ENCODE results near the gene WNT8B.

Gene WNT8B

DNA sequence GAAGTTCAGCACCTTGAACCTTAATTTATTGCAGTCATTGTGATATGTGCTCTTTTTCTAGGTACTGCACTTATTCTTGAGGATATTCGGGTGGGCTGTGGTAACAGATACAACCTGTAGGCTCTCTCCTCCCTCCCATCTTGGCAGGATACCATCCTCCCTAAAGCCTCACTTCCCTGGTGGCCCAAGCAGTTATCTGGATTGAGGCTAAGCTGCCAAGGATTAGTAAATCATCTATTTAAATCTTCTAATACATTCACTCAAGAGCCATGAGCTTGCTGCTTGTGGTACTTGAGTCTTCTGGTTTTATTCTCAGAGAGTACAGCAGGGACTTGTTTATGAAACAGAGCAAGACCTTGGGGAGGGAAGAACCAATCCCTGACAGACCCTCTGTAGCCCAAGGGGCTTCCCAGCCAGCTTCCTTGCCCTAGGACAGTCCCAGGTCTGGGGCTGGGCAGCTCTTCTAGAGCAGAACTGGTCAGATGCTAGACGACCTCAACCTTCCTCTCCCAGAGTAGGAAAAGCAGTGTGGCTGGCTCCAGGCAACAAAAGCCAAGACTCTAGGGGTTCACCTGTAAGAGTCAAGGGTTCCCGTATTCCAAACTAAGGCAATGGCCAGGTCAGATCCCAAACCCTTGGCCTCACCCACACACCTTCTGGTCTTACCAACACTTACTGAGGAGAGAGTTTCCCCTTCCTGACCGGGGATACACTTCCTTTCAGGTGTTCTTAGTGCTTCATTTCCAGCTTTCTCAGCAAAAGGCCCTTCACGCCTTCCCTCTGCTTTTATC, 21.3 kb downstream of the WNT8B start:
- FAIRE-seq: no peak

DNA sequence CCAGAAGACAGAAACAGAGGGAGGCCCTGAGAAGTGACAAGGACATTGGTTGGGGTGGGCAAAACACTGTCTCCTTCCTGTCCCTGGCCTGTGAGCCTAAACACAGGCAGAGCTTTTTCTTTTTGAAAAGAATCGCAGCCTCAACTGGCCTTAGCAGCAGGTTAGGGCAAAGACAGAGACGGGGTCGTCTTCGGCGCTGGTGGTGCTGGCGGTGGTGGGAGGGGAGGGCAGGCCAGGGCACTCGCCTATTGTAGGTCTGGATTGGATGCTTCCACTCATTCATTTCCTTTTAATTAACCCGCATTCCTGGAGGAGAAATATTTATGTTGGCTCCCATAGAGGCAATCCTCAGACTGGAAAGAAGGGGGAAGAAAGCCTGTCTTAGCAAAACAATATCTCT, 22.6 kb downstream of the WNT8B start:
- FAIRE-seq: no peak

DNA sequence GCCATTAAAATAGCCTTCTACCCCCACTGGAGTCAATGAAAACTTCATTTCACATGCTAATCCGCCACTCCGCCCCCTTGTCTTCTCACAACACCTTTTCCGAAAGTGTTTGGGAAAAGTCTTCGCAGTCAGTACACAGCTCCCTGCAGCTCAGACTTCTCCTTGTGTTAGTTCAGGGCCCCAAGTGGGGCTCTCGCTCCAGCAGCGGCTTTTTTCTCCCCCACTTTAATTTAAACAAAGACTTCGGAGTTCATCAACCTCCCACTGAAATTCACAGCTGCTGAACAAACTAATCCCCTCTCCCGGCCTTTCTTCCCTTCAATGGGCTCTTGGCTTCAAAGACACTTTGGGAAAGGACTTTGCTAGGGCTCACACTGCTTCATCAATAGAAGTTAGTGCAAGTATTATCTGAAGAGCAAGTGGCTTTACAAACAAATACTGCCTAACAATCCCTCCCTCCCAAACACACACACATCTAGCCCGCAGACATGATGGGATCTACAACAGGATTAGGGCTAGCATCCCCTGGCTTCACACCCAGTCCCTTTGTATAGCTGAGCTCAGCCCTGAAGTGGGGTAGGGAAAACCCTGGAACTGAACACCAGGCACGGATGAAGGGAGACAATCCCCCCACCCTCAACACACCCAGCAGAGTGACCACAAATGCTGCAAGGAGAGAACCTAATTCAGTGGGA, 23.1 kb downstream of the WNT8B start:
- FAIRE-seq: no peak

DNA sequence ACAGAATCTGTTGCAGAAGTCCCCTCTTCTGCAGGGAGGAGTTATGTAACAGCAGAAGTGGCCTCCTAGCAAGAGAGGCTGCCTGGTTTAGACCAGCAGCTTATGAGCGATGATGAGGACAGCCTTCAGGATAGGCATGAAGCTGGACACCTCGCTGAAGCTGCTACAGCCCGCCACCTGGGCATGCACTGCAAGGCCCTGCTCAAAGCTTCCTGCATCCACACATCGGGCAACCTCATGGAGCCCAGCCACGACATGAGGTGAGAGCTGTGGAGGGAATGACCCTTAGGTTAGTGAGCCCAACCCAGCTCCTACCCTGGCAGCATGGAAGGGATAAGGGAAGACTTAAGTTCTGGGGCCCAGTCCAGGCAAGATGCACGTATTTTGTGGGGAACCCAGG, 24.7 kb downstream of the WNT8B start:
- no peak for FAIRE-seq

DNA sequence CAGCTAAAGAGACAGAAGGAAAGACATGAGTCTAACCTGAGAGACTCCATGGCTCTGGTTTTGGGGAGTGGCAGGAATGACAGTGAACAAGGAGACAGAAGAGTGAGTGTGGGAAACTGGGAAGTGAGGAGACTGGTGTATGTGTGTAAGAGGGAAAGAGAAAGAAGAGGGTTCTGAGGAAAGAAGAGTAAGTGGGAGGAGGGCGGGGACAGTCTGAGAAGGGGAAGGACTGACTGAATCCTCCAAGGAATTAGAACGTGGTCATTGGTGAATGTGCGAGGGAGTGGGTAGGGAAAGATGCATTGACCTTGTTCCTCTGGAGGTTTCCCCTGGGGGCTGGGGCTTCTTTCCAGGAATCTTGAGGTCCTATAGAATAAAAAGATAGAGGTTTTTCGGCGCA, 26.6 kb downstream of the WNT8B start:
- FAIRE-seq: no peak

DNA sequence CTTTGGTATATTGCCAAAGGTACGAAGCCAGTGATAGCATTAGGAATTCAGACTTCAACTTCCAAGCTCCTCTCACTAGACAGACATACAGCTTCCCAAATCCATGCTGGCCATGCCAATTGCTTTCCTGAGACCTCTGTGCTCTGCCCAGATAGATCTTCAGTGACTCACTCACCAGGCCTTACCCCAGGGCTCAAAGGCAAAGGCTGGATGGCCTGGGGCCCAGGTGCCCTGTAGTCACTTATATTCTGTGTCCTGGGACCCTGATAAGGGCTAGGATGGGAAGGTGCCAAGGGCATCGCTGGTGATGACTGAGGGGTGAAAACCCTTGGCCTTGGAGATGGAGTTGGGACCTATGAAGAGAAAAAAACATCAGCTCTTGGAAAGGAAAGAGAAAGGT, 27.7 kb downstream of the WNT8B start:
- no peak for FAIRE-seq

DNA sequence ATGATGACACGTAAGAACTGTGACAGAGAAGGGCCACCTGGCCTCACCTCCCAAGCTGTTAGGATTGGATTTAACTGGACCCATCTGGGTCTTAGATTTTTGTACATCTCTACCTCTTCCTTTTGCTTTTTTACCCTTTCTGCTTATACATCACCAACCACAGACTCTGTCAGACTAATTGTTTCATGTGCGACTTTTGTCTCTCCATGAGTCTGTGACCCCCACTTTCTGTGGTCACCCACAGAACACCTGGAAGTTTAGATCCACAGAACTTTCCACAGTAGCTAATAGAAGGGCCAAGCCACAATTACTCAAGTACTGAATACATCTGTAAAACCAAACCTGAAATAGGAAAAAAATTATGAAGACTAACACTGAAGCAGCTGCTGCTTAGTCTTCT, 33.8 kb downstream of the WNT8B start:
- FAIRE-seq: no peak

DNA sequence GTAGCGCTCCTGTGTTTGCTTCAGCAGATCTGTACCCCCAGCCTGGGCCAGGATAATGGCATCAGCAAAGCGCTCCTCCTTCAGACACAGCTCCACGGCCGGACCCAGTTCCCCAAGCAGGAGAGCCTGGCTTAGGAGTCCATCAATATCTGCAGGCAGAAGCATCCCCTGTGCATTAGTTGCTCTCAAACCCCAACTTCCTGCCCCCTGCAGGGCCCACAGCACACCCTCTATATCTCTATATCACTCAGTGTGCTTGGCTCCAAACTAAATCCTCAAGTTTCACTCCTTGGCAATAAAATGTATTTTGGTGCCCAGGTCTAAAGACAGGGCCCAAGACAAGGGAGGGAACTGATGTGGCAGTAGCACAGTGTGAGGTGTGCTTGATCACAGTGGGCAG, 35.2 kb downstream of the WNT8B start:
- FAIRE-seq: no peak

DNA sequence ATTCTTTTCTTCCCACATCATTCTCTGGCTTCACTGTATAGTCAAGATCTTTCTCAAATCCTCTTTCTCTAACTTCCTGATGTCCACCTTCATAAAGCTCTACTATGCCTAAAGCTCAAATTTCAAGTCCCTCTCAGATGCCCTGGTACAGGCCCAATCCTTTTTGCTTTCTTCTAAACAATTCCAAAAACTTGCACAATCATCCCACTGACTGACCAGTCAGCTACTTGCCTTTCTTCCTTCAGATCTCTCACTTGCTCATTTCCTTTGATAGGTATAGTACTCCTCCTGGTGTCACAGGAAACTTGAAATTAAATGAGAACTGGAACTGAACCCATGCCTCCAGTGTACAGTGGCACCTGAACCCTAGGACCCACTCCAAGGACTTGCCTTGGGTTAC, 38.6 kb downstream of the WNT8B start:
- FAIRE-seq: no peak

DNA sequence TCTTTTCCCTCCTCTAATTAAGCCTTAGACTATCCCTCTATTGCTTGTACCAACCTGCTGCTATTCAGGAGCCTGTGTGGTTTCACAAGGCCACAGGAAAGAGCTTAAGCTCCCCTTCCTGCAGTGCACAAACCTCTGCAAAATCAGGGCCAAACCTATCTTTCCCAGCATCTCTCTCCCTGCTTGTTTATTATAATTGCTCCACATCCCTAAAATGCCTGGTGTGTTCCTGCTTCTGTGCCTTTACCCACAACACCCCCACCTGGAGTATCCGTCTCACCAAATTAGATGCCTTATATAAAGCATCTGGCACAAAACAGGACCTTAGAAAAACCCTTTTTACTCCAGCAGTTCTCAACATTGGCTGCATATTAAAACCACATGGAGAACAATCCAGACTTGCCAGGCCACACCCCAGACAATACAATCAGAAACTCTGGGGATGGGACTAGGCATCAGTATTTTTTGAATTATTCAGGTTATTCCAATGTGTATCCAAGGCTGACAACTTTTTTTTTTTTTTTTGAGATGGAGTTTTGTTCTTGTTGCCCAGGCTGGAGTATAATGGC, 40.2 kb downstream of the WNT8B start:
- FAIRE-seq: no peak

DNA sequence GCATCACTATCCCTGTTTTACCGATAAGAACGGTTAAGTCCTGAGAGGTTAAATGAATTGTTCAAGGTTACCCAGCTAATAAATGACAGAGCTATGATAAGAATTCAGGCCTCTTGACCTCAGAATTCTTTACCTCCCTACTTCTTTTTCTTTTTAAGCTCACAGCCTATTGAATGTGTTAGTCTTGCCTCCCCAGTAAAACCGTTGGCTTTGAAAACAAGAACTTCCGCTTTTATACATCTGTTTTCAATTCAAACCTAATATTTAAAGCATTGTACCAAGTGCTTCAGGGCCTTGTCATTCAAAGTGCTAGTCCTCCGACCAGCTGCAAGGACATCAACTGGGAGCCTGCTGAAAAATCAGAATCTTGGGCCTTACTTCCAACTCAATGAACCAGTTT, 41.3 kb downstream of the WNT8B start:
- no peak for FAIRE-seq

DNA sequence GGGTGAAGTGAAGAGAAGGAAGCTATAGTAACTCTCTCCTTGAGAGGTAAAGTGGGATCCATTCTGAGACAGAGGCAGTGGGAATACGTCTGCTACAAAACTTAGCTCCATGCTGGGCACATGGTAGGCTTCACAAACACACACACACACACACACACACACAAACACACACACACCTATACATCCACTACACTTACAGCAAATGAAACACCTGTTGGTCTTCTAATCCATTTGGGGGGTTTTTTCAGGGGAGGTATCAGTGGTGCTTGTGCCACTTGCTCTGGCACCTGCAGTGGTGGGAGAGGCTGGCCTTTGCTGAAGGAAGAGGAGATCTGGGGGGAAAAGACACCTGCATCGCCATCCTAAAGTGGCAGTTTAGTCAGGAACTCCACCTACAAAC, 42.4 kb downstream of the WNT8B start:
- FAIRE-seq: no peak

DNA sequence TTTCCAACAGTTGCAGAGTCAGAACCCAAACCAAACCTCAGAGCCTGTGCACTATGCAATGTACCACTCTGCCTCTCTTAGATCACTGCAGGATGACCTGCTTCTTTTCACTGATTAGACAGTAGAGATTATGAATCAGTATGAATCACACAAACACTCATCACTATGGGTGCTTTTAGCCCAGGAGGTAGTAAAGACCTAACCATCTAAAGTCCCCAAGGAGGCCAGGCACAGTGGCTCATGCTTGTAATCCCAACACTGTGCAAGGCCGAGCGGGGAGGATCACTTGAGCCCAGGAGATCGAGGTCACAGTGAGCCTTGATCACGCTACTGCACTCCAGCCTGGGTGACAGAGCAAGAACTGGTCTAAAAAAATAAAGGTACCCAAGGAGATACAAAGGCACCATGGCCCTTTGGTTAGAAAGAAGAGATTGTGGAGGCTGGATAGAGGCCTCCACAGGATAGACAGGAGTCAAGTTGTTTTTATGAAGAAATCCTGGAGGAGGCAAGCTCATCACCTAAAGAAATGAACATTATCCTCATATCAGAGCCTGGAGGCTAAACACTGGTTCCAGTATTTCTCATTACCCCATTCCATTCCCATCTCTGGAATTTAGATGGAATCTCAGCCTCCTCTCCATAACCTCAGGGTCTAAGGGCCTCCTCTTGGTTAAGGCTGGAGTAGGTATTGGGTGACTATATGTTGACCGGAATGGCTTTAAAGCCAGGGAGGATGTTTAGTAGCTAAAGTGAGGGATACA, 44.0 kb downstream of the WNT8B start:
- FAIRE-seq: no peak

DNA sequence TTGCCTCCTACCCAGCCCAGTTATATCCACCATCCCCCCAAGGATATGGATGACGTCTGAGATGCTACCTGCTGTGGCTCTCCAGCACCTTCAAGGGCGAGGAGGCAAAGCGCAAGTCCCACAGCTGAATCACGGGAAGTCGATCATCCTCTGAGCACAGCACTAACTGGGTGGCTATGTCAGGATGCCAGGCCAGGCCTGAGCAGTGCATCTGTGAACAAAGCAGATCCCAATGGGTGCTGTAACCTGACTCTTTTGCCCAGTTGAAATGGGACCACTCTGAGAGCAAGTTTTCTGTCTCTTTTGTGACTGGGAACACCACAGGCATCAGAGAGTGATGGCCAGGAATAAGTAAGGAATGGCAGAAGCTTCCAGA, 44.5 kb downstream of the WNT8B start:
- FAIRE-seq: no peak

DNA sequence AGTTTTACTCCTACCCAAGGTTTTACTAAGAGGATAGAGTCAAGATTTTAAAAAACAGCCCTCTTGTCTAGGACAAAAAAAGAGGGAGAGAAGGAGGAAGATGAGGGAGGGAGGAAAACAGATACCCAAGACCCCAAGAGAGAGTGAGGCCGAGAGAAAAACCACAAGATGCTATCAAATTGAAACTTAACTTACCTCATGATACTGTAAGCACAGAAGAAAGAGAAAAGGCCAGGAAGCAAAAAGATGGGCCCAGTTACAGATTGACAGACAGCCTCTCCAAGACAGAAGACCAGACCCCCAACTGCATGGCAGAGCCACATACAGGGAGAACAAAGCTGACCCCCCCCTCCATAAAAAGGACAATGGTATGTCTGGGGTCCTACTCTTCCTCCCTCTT, 45.5 kb downstream of the WNT8B start:
- no peak for FAIRE-seq

DNA sequence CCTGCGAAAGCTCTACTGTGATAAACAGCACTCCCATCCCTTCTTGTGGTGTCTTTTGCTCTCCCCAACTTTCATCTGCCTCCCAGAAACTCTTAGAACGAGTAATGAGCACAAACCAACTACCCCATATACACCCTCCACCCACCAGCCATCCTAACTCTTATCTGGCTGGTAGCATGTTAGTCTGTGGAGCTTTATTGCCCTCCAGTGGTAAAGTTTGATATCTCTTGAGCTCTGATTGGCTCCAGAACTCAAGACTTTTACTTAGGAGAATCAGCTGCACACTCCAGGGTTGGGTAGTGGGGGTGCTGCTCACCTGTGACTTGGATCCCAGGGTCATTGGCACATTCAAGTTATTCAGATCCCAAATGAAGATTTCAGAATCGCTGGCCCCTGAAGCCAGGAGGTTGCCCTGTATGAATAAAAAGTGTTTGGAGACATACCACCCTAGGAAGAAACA, 45.9 kb downstream of the WNT8B start:
- FAIRE-seq: no peak

DNA sequence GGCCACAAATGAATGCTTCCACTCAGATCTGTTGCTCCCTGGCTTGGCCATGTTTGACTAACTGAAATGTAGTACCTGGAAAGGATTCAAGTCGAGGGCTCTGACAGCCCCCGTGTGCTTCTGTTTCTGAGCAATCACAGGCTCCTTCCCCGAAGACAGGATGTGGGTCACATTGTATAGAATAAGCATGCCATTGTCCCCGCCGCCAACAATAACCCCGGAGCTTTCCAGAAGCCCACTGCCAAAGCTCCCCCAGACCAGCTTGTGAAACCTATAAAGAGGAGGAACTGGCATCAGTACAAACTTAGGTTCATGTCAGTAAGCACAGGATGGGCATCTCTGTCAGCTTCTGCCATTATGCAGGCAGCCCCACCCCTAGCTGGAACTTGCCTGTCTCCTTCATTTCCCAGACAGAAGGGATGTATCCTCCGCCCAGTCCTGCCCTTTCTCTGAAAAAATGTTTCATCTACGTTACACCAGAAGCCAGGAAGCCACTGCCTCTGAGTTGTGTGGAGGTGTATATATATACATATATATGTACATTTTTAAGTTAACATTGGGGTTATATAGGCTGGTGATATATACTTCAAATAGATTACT, 46.5 kb downstream of the WNT8B start:
- FAIRE-seq: no peak

DNA sequence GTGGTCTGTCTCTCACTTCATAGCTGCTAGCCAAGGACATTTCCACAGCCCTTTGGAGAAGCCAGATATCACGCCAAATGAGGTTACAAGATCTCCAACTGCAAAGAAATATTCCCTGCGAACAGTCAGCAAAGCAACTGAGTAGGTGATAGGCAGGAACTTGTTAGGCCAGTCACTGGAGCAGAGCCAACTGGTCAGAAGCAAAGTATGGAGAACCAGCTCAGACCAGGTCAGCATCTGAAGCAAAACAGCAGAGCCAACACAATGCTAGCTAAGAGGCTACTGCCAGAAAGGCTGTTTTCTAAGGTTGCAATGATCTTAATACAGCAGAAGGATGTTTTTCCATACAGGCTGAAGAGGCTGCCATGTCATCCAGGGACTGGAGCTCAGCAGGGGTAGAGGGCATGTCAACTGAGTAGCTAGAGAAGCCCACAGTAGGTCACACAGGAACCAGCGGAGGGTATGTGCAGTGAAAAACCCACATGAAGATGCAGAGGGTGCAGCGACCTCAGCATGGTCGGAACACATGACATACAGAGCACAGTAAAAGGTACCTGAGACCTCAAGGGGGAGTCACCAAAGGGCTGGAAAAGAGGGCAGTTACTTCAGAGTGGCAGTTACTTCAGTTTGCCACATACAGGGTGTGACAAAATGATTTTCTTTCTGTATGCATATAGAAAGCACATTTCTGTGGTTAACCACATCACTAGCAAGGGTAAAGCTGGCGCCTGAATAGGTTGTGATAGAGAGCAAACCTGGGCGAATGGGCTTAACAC, 47.9 kb downstream of the WNT8B start:
- FAIRE-seq: no peak

DNA sequence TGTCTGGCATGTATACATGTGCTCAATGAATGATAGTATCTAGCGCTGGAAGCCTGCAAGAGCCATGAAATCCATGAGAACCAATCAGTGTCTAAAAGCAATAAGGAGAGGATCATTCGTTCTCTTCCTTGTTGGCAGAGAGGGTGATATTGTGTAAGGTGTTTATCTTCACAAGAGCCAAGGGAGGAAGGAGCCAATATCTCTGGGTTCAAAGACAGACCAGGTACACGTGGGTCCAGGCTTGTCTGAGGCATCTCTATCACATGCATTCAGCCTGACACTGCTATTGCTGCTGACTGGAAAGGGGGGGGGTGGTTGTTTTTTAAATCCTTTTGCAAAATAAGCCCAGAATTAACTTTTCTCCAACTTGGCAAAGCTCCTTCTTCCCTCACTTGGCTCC, 52.8 kb downstream of the WNT8B start:
- FAIRE-seq: no peak

DNA sequence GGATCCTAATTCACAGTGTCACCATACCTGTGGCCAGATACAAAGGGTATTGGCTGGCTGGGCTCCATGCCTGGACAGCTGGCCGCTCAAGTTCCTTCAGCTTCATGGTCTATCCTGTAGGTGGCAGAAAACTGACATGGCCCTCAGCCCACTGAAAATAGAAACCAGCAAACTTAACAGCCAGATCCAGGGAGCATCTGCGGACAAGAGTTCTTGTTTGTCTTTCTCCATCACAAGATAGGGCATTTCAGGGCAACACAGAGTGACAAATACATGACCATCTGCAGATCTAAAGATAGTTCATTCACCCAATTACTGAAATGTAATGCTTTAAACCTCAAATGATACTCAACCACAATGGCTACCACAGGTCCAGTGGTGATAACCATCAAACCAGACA, 54.0 kb downstream of the WNT8B start:
- no peak for FAIRE-seq

DNA sequence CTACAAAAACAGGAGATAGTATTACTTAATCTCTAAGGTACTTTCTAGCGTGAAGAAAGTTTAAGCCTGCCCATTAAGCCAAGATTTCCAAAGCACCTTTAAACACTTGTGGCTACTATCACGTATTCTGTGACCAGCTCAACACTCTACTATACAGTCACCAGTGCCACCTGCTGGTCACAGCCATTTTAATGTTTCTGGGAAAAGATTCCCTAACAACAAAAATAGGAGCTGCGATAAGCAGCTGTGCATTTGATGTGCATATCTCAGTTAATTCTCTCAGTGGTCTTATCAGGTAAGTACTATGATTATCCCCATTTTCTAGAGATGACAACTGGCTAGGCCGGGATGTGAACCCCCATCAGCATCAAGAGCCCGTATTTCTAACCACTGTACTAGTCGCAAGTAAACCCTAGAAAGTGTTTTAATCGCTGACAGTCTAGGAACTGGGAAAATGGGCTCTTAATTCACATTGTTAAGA, 56.0 kb downstream of the WNT8B start:
- FAIRE-seq: no peak
